ENCODE data around the gene ABTB2.

ABTB2 gene

GRCh38 chr11:34148504-34149165 is 209.2 kb downstream of the ABTB2 start:
- DNase-seq (ENCODE audit: low read depth): no peak

GRCh38 chr11:34147581-34147980 is 210.2 kb downstream of the ABTB2 start:
- DNase-seq (ENCODE audit: low read depth): no peak

- DNase-seq (ENCODE audit: low read depth): no peak
These were observed 210.9 kb downstream of the ABTB2 start for GRCh38 chr11:34146866-34147265.

- no peak for DNase-seq (ENCODE audit: low read depth)
These were observed 211.4 kb downstream of the ABTB2 start for GRCh38 chr11:34146411-34146810.

- DNase-seq (ENCODE audit: low read depth): no peak
These were observed 211.9 kb downstream of the ABTB2 start for GRCh38 chr11:34145847-34146381.

- no peak for DNase-seq (ENCODE audit: low read depth)
These were observed 212.7 kb downstream of the ABTB2 start for GRCh38 chr11:34145073-34145472.

- no peak for DNase-seq (ENCODE audit: low read depth)
These were observed 214.8 kb downstream of the ABTB2 start for GRCh38 chr11:34143048-34143447.

- DNase-seq (ENCODE audit: low read depth): no peak
These were observed 217.7 kb downstream of the ABTB2 start for GRCh38 chr11:34140149-34140548.

GRCh38 chr11:34139346-34139745 is 218.5 kb downstream of the ABTB2 start:
- DNase-seq (ENCODE audit: low read depth): no peak

GRCh38 chr11:34136420-34136819 is 221.4 kb downstream of the ABTB2 start:
- no peak for DNase-seq (ENCODE audit: low read depth)

GRCh38 chr11:34135439-34135838 is 222.4 kb downstream of the ABTB2 start:
- DNase-seq (ENCODE audit: low read depth): no peak

- no peak for DNase-seq (ENCODE audit: low read depth)
These were observed 223.0 kb downstream of the ABTB2 start for GRCh38 chr11:34134765-34135164.

GRCh38 chr11:34132261-34132965 is 225.4 kb downstream of the ABTB2 start:
- DNase-seq (ENCODE audit: low read depth): no peak

GRCh38 chr11:34128824-34129223 is 229.0 kb downstream of the ABTB2 start:
- DNase-seq (ENCODE audit: low read depth): no peak

- DNase-seq (ENCODE audit: low read depth): no peak
These were observed 230.6 kb downstream of the ABTB2 start for GRCh38 chr11:34126959-34127848.

- no peak for DNase-seq (ENCODE audit: low read depth)
These were observed 232.7 kb downstream of the ABTB2 start for GRCh38 chr11:34124885-34125668.

GRCh38 chr11:34120651-34121050 is 237.2 kb downstream of the ABTB2 start:
- no peak for DNase-seq (ENCODE audit: low read depth)

GRCh38 chr11:34114471-34114870 is 243.3 kb downstream of the ABTB2 start:
- no peak for DNase-seq (ENCODE audit: low read depth)

- DNase-seq (ENCODE audit: low read depth): no peak
These were observed 243.8 kb downstream of the ABTB2 start for GRCh38 chr11:34114014-34114413.

- no peak for DNase-seq (ENCODE audit: low read depth)
These were observed 246.0 kb downstream of the ABTB2 start for GRCh38 chr11:34111722-34112270.

GRCh38 chr11:34105957-34106504 is 251.8 kb downstream of the ABTB2 start:
- DNase-seq (ENCODE audit: low read depth): no peak

All from T follicular helper cell (primary cell).